Gastrocnemius medialis (tissue), 4 donors: ENCODE measurements around the gene CDK18.

ENCODE experiments used
- CTCF ChIP-seq, 5 experiments: fragments of 450-650 bp in 3 of 5; fragments of 200-600 bp in 2 of 5; sonication (generic) in 2 of 5; IDR thresholded peaks in 4 of 5; conservative IDR thresholded peaks in 1 of 5; 1 replicate in 4 of 5; 2 replicates in 1 of 5; pipeline ENCODE4 v1.5.1; 2016 to 2019; ENCODE audit warnings: antibody characterized with exemption in 5 of 5, mild to moderate bottlenecking in 3 of 5, moderate library complexity in 3 of 5
- POLR2A ChIP-seq, 2 donors: fragments of 450-650 bp; IDR thresholded peaks; one replicate each; pipeline ENCODE4 v1.6.1; 2017; ENCODE audit warnings: antibody characterized with exemption in 2 of 2, mild to moderate bottlenecking in 2 of 2, moderate library complexity in 2 of 2

GRCh38 chr1:205541161-205541886 lies 36.9 kb downstream of the CDK18 start:
- no peak for TF ChIP-seq POLR2A (IDR thresholded peaks at IDR 0.05)
- no peak for TF ChIP-seq CTCF (IDR thresholded peaks at IDR 0.05 in 4 of 5, conservative IDR thresholded peaks at IDR 0.05 in 1 of 5)
